Ascending aorta (tissue), 2 donors: ENCODE results near the gene MKNK1. TPM values are rescaled to one million over a fixed set of nuclear protein-coding genes. Genes with fewer than 3 reads are reported as not detected.

Experiments
- DNase-seq, 2 donors: peaks; one replicate each; pipeline ENCODE4 v3.0.0-alpha.2; 2019; ENCODE audit warnings: low spot score in 2 of 2
- H3K27ac ChIP-seq, 2 donors: fragments of 200-600 bp; sonication (generic); one replicate each; pipeline ENCODE4 v1.5.1; 2016 to 2017; ENCODE audit warnings: mild to moderate bottlenecking in 1 of 2
- H3K27me3 ChIP-seq: fragments of 200-600 bp; sonication (generic); one replicate; pipeline ENCODE4 v1.5.1; 2017
- H3K36me3 ChIP-seq, 2 donors: fragments of 200-600 bp; sonication (generic); one replicate each; pipeline ENCODE4 v1.5.1; 2016
- H3K4me1 ChIP-seq, 2 donors: fragments of 200-600 bp; sonication (generic); one replicate each; pipeline ENCODE4 v1.5.1; 2016 to 2017; ENCODE audit warnings: mild to moderate bottlenecking in 1 of 2
- H3K4me3 ChIP-seq, 2 donors: fragments of 200-600 bp; sonication (generic); one replicate each; pipeline ENCODE4 v1.5.1; 2016 to 2017; ENCODE audit warnings: mild to moderate bottlenecking in 1 of 2
- H3K9me3 ChIP-seq, 2 donors: fragments of 200-600 bp; sonication (generic); one replicate each; pipeline ENCODE4 v1.5.1; 2016
- CTCF ChIP-seq, 3 experiments: fragments of 200-600 bp in 2 of 3; fragments of 450-650 bp in 1 of 3; sonication (generic) in 2 of 3; IDR thresholded peaks; one replicate each; pipeline ENCODE4 v1.5.1; 2016 to 2019; ENCODE audit warnings: antibody characterized with exemption in 3 of 3, mild to moderate bottlenecking in 1 of 3, moderate library complexity in 1 of 3
- intact Hi-C: fragments of 100-400 bp; cut with DNase I; formaldehyde crosslinking; loops from one replicate; pipeline ENCODE4 v1.15.1; 2023
- total RNA-seq: library from RNA; depleted of rRNA; stranded (reverse); fragments of >200 nt; gene quantifications from one replicate; pipeline ENCODE4 v1.1.0, GENCODE V29; 2016

MKNK1 gene
- total RNA-seq, 1 donor from 2014 or later: 47.8 TPM

- Histone ChIP-seq H3K27ac (no peak overlapping the region), H3K9me3 (no peaks in the 10 kb centered on the region), H3K36me3 (no peaks in the 10 kb centered on the region), H3K4me1 (peaks cover 0 to 5% of the 10 kb centered on the region in 2 donors), H3K27me3 (peaks cover 6% of the 10 kb centered on the region), H3K4me3 (no peak overlapping the region)
- intact Hi-C loops: no loop called here
- DNase-seq: no peak
- TF ChIP-seq CTCF (IDR thresholded peaks at IDR 0.05): peak in 1 of 3 experiments; percentile 45
Observed at GRCh38 chr1:46547481-46548383, 56.3 kb downstream of the MKNK1 start.

- peaks cover 6% of the 10 kb centered on the region for H3K27me3 ChIP-seq
- no peaks in the 10 kb centered on the region for H3K36me3 ChIP-seq
- no peaks in the 10 kb centered on the region for H3K9me3 ChIP-seq
- intact Hi-C loops: no loop called here
- TF ChIP-seq CTCF (IDR thresholded peaks at IDR 0.05): no peak
- H3K4me3 ChIP-seq: no peak overlapping the region
- H3K4me1 ChIP-seq: peaks cover 0 to 5% of the 10 kb centered on the region in 2 donors
- no peak overlapping the region for H3K27ac ChIP-seq
- no peak for DNase-seq
Observed at GRCh38 chr1:46546210-46546609, 57.9 kb downstream of the MKNK1 start.

- H3K9me3 ChIP-seq: no peaks in the 10 kb centered on the region
- peaks cover 6% of the 10 kb centered on the region for H3K27me3 ChIP-seq
- no peak for TF ChIP-seq CTCF (IDR thresholded peaks at IDR 0.05)
- H3K36me3 ChIP-seq: no peaks in the 10 kb centered on the region
- intact Hi-C loops: no loop called here
- H3K4me1 ChIP-seq: peaks cover 0 to 5% of the 10 kb centered on the region in 2 donors
- H3K27ac ChIP-seq: no peak overlapping the region
- no peak for DNase-seq
- no peak overlapping the region for H3K4me3 ChIP-seq
Observed at GRCh38 chr1:46545784-46546183, 58.3 kb downstream of the MKNK1 start.

GRCh38 chr1:46544561-46545240 lies 59.4 kb downstream of the MKNK1 start:
- Histone ChIP-seq H3K4me3 (no peak overlapping the region), H3K9me3 (no peaks in the 10 kb centered on the region), H3K27ac (no peak overlapping the region), H3K36me3 (no peaks in the 10 kb centered on the region), H3K4me1 (peaks cover 0 to 5% of the 10 kb centered on the region in 2 donors), H3K27me3 (peaks cover 6% of the 10 kb centered on the region)
- TF ChIP-seq CTCF (IDR thresholded peaks at IDR 0.05): no peak
- DNase-seq: no peak
- intact Hi-C loops: no loop called here

GRCh38 chr1:46543761-46544560 lies 60.1 kb downstream of the MKNK1 start:
- H3K4me3 ChIP-seq: peak overlapping the region; percentile 9 to 25
- no peak for DNase-seq

More at GRCh38 chr1:46543761-46544560, 60.1 kb downstream of the MKNK1 start:
- intact Hi-C loops: no loop called here
- H3K27me3 ChIP-seq: peaks cover 6% of the 10 kb centered on the region
- no peak overlapping the region for H3K27ac ChIP-seq
- no peaks in the 10 kb centered on the region for H3K36me3 ChIP-seq
- TF ChIP-seq CTCF (IDR thresholded peaks at IDR 0.05): no peak
- H3K4me1 ChIP-seq: peaks cover 0 to 5% of the 10 kb centered on the region in 2 donors
- H3K9me3 ChIP-seq: no peaks in the 10 kb centered on the region
